Amygdala (tissue), 56 donors: ENCODE data around the gene OR52H1.
"Not testable (repeated sequence)": the region's sequence is repeated elsewhere in the genome, so short reads cannot be mapped to it uniquely, and the experiment has no call there.

Experiments used
- DNase-seq, 56 donors: peaks; one replicate each; lab custom pipeline; 2025; lab: John Stamatoyannopoulos, UW

OR52H1 gene

GRCh38 chr11:5548440-5548839 lies at the start of gene OR52H1:
TSS of gene OR52H1 (minus strand) at chr11:5548540. CDS start at chr11:5545505, 3,035 bp downstream.
- no peak for DNase-seq

- DNase-seq = no peak
Measured at GRCh38 chr11:5597953-5598352, 49.6 kb upstream of the OR52H1 start.

DNA sequence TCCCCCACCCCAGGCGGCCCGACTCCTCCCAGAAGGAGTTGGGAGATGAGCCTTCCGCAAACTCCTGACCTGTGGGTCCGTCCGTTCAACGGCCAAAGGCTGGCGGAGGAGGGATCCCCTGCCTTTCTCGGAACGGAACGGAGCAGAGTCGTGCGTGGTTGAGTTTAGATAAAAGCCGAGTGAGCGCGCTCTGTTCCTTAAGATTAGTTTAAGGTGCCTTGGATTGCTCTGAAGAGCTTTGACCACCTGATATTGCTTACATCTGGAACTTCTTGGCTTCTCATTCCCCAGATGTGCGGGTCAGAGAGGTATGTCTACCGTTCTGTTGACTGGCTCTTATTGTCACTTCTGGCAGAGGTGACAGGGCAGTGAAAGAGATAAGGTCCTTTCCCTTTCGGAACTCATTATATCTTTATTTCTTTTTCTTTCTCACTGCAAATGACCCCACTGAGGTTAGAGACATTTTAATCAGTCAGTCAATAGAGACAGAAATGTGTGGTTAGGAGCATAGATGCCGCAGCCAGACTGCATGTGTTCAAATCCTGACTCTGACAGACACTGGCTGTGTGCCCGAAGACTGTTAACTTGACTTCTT lies 48.4 kb upstream of the OR52H1 start, which contains the start of gene TRIM6:
Gene TRIM6 (plus strand): TSS at position 31 of the 595 bp plus-strand sequence. CDS start 261 bp downstream, at position 292.
- peak in 3 of 56 donors; percentile 5 to 8 (median 7) for DNase-seq

DNA sequence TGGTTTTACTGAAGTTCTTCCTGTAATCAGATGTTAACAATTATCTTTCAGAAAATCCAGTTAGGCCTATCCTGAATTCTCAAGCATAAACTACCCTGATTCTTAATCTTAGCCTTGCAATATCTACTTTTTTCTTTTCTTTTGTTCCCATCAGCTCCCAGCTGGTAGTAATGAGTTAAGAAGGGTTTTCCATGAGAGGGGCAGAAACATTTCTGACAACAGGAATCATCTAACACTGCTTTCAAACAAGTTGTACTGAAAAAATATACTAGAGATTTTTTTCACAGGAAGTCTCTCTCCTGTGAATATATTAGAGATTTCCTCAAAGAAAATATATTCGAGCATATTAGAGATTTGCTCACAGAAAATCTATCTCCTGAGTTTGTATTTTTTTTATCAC lies 44.8 kb upstream of the OR52H1 start:
- DNase-seq = no peak

GRCh38 chr11:5592615-5593014 lies 44.3 kb upstream of the OR52H1 start:
- no peak for DNase-seq

GRCh38 chr11:5591613-5592012 lies 43.3 kb upstream of the OR52H1 start:
- no peak for DNase-seq

GRCh38 chr11:5589906-5590305 lies 41.6 kb upstream of the OR52H1 start:
- not testable (repeated sequence) for DNase-seq

DNA sequence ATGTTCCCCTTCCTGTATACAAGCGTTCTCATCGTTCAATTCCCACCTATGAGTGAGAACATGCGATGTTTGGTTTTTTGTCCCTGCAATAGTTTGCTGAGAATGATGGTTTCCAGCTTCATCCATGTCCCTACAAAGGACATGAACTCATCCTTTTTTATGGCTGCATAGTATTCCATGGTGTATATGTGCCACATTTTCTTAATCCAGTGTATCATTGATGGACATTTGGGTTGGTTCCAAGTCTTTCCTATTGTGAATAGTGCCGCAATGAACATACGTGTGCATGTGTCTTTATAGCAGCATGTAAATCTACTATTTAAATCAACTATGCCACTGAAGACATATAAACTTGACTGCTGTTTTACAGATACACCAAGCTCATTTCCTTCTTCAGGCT lies 36.1 kb upstream of the OR52H1 start:
- not testable (repeated sequence) for DNase-seq

- DNase-seq = no peak
Measured at GRCh38 chr11:5581014-5581413, 32.7 kb upstream of the OR52H1 start.

DNA sequence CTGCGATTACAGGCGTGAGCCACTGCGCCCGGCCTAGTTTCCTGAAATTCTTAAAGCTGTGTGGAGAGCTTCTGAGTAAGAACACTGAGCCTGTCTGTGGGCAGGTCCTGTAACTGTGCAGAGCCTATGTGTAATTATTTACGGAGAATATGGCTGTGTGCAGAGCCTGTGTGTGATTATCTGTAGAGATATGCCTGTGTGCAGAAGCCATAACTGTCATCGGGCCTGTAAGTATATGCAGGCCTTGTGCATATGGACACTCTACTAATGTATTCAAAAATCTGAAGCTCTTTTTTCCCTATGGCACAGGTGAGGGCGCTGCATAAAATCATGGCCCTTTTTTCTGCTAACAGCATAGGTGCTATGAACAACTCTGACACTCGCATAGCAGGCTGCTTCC lies 32.2 kb upstream of the OR52H1 start, which contains the start of gene OR52B6:
Gene OR52B6 (plus strand): TSS at position 301 of the 400 bp plus-strand sequence. CDS start 0 bp downstream, at position 301.
- DNase-seq = no peak

- DNase-seq = no peak
Measured at GRCh38 chr11:5577101-5577500, 28.8 kb upstream of the OR52H1 start.

DNA sequence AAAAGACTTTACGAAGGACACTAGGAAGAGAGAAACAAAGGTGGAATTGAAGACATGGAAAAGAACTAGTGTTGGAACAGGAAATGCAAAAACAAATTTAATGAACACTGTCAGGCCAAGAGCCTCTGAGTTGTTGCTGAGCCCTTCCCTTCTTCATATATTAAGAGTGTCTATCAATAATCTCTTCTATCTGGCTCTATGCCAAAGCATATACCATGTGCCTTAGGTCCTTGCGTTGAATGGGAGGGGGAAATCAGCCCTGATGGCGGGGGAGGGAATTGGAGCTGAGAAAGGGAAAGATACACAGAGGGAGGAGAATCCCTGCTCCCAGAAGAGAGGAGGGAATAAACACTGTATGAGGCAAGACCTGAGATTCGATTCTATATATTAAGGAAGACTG lies 26.8 kb upstream of the OR52H1 start:
- DNase-seq = no peak

GRCh38 chr11:5574654-5575053 lies 26.3 kb upstream of the OR52H1 start:
- DNase-seq = no peak

DNA sequence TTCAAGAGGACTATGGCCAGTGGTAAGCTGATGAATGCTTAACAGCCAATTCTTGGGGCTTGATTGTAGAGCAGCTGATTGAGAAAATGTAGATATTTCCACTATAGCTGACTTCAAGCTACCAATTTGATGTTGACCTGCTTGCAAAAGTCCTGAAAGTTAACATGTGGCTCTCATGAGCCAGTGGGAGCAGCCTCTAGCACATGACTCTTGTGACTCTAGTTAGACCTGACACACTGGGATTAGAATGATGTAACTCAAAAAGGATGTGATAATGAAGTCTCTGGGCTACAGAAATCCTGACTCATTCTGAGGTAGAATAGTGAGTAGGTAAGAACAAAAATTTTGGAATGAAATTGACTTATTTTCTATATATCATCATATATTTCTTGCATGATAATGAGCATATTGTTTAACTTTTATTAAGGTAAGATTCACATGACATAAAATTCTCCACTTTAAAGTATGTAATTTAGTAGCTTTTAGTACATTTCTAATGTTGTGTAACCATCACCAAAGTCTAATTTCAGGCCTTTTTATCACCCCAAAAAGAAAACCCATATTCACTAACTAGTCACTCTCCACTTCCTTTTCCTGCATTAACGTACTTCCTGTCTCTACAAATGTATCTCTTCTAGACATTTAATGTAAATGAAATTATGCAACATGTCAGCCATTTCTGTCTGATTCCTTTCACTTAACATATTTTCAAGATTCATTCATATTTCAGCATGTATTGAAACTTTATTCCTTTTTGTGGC lies 16.1 kb upstream of the OR52H1 start:
- no peak for DNase-seq

DNA sequence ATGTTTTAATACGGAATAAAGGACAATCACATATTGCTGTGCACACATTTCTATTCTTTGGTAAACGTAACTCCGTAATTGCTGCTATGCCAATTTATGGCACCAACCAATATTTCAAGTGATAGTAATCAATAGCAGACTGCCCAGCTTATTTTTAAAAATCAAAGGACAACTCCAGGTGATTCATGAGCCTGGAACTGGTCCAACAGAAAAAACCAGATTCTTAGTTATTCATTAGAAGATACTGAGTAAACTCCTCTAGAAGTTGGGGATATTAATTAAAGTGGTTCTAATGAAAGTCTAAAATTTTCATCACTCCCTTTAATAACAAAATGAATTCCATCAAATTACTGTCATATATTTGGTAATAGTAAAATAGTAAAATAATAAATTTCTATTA lies 9.4 kb upstream of the OR52H1 start:
- no peak for DNase-seq

DNA sequence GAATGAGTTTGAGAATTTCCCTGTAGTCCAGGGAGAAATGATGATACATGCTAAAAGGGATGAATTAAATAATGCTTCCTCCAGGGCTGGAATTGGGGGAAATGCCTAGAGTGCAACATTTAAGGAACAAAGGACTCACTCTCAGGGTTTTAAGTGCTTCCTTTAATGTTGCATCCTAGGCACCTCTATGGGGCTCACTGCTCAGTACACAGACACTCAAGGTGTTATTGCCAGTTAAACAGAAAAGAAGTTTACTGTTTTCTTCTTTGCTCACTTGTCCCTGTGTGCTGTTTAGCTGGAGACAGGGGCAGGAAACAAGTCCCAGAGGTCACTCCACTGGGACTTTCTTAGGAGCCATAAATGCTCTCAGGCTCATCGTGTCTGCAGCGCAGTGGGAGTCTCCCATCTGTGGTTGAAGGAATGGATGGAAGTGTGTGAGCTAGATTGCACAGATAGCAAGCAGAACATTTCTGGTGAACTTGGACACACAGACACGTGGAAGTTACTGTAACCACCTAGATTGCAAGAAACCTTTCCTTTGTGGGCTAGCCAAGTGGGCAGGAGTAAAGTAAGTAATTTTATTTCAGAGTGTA lies 8.4 kb upstream of the OR52H1 start:
- DNase-seq = no peak

- no peak for DNase-seq
Measured at GRCh38 chr11:5553343-5553742, 5.0 kb upstream of the OR52H1 start.

GRCh38 chr11:5550440-5551095 lies 2.2 kb upstream of the OR52H1 start:
- no peak for DNase-seq

DNA sequence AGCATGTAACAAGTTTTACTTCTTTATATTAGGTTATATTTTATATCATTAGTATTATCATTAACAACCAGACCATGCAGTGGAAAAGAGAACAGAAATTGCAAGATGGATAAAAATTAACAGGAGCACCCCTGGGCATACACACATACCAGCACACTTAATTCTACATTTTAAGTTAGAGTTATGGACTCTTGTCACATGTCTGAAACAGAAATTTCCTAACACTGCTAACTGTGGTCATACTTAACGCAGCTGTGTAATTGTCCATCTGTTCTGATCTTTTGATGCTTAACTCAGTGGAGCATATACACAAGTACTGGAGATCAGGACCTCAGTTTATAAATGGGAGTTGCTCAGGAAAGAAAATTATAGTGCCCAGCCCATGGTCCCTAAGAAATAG lies 358 bp downstream of the OR52H1 start:
- no peak for DNase-seq

DNA sequence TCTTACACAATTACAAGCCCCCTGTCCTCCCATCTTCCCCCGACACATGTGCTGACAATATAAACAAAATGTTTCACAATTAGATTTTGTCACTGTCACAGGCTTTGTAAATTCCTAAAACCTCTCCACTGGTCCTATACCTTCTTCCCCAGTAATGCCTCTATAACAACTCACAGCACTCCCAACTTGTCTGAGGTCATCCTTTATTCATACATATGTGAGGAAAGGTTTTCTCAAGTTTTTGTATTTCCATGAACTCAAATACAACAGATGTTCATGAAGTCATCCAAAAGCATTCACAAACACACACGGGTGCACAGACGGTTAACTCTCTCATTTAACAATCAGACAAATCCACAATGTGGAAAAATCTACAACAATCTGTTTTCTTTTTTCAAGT lies 1.9 kb downstream of the OR52H1 start:
- DNase-seq = no peak

DNA sequence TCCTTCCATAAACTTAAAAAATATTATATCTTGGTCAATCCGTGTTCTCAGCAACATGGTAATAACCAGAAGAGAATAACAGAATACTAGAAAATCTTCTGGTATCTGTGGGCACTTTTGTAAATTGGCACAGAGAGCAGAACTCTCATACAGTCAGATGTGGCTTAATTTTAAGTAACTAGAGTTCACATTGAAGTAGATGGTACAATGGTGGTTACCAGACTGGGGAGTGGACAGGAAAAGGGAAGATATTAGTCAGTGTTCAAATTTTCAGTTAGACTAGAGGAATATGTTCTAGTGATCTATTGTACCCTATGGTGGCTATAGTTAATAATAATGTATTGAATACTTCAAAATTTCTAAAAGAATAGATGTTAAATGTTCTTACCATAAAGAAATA lies 6.9 kb downstream of the OR52H1 start:
- DNase-seq = no peak
